ENCODE measurements around the gene PAM16. TPM values are rescaled to one million over a fixed set of nuclear protein-coding genes. Genes with fewer than 3 reads are reported as not detected.

The PAM16 gene
- total and polyA plus RNA-seq, 4 donors: 18.3 to 55.3 (median 38.4) TPM

DNA sequence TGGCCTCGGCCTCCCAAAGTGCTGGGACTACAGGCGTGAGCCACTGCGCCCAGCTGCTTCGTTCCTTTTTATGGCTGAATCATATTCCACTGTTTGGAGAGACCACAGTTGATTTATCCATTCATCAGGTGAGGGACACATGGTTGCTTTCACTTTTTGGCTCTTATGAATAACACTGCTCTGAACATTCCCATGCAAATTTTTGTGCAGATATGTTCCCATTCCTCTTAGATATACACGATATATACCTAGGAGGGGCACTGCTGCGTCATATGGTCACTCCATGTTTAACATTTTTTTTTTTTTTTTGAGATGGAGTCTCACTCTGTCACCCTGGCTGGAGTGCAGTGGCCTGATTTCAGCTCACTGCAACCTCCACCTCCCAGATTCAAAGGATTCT, 49.2 kb downstream of the PAM16 start:
- Histone ChIP-seq H3K36me3 (ENCODE audit: control insufficient read depth, insufficient read depth, low read length) (peaks cover 5% of the 10 kb centered on the region), H3K4me3 (ENCODE audit: low read depth, low read length) (no peak overlapping the region), H3K27me3 (ENCODE audit: control insufficient read depth, insufficient read depth, low read length) (no peaks in the 10 kb centered on the region), H3K4me1 (ENCODE audit: control insufficient read depth, insufficient read depth, low read length) (peaks cover 18% of the 10 kb centered on the region), H3K9me3 (ENCODE audit: control insufficient read depth, insufficient read depth, low read length) (no peaks in the 10 kb centered on the region), H3K27ac (ENCODE audit: low read depth, low read length) (no peak overlapping the region)
- DNase-seq (ENCODE audit: low read depth in 4 of 6, low spot score in 6 of 6): no peak
- 94% methylated on average over 4 of the region's 6 CpGs for WGBS (ENCODE audit: insufficient coverage)

DNA sequence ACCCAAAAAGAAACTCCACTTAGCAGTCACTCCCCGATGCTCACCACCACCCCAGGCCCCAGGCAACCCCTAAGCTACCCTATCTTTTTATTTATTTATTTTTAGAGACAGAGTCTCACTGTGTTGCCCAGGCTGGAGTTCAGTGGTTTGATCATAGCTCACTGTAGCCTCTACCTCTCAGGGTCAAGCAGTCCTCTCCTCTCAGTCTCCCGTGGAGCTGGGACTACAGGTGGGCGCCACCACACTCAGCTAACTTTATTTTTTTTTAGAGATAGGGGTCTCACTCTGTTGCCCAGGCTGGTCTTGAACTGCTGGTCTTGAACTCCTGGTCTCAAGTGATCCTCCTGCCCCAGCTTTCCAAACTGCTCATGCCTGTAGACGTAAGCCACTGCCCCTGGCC, 49.9 kb downstream of the PAM16 start:
- H3K36me3 ChIP-seq (ENCODE audit: control insufficient read depth, insufficient read depth, low read length): peaks cover 5% of the 10 kb centered on the region
- DNase-seq (ENCODE audit: low read depth in 4 of 6, low spot score in 6 of 6): no peak
- no peak overlapping the region for H3K4me3 ChIP-seq (ENCODE audit: low read depth, low read length)
- no peak overlapping the region for H3K27ac ChIP-seq (ENCODE audit: low read depth, low read length)
- H3K27me3 ChIP-seq (ENCODE audit: control insufficient read depth, insufficient read depth, low read length): no peaks in the 10 kb centered on the region
- H3K9me3 ChIP-seq (ENCODE audit: control insufficient read depth, insufficient read depth, low read length): no peaks in the 10 kb centered on the region
- peaks cover 10% of the 10 kb centered on the region for H3K4me1 ChIP-seq (ENCODE audit: control insufficient read depth, insufficient read depth, low read length)
- WGBS (ENCODE audit: insufficient coverage): 100% methylated on average over 1 of the region's 4 CpGs

DNA sequence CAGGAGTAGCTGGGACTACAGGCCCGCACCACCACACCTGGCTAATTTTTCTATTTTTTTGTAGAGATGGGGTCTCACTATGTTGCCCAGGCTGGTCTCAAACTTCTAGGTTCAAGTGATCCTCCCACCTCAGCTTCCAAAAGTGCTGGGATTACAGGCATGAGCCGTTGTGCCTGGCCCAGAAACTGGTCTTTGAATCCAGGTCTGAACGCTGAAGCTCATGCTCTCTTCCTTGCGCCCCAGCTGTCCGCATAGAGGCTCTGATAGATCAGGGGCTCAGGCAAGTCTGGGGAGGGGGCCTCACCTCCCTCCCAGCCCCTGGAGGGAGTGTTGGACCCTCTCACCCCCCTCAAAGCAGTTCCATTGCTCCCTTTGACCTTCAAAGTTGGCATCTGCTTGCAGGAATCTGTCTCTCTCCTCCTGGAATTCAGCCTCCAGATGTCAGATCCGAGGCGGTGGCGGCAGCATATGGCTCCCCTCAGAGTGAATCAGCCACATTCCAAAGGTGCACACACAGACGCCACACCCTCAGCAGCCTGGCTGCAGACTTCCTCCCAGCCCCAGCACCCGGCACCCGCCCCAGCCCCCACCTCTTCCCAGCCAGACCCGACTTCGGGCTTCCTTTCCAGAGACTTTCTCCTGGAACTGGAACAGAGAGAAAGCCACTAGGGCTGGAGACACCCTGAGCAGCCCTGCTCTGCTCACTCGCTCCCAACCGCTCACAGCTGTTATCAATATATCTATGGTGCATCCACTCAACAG, 52.2 kb downstream of the PAM16 start:
- 60% methylated on average over 12 of the region's 15 CpGs for WGBS (ENCODE audit: insufficient coverage)

DNA sequence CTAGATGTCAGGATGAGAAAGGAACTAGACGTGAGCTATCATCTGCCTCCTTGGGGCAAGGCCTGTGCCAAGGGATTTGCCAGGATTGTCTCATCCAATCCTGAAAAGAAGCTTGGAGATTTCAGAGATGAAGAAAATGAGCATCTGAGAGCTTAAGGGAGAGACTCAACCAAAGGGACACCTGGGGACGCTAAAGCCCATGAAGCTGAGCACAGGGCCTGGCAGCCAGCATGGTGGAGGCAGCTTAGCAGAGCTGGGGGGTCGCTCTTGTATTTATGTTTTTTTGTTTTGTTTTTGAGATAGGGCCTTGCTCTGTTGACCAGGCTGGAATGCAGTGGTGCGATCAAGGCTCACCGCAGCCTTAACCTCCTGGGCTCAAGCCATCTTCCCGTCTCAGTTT, 53.6 kb downstream of the PAM16 start:
- H3K27ac ChIP-seq (ENCODE audit: low read depth, low read length): no peak overlapping the region
- H3K27me3 ChIP-seq (ENCODE audit: control insufficient read depth, insufficient read depth, low read length): no peaks in the 10 kb centered on the region
- no peak overlapping the region for H3K4me3 ChIP-seq (ENCODE audit: low read depth, low read length)
- 94% methylated on average over 3 of the region's 6 CpGs for WGBS (ENCODE audit: insufficient coverage)
- H3K9me3 ChIP-seq (ENCODE audit: control insufficient read depth, insufficient read depth, low read length): no peaks in the 10 kb centered on the region
- peaks cover 5% of the 10 kb centered on the region for H3K36me3 ChIP-seq (ENCODE audit: control insufficient read depth, insufficient read depth, low read length)
- no peak for DNase-seq (ENCODE audit: low read depth in 4 of 6, low spot score in 6 of 6)
- H3K4me1 ChIP-seq (ENCODE audit: control insufficient read depth, insufficient read depth, low read length): peaks cover 19% of the 10 kb centered on the region

More for the DNA sequence above, 52.2 kb downstream of the PAM16 start:
- no peaks in the 10 kb centered on the region for H3K9me3 ChIP-seq (ENCODE audit: control insufficient read depth, insufficient read depth, low read length)
- peaks cover 5% of the 10 kb centered on the region for H3K36me3 ChIP-seq (ENCODE audit: control insufficient read depth, insufficient read depth, low read length)
- no peaks in the 10 kb centered on the region for H3K27me3 ChIP-seq (ENCODE audit: control insufficient read depth, insufficient read depth, low read length)
- H3K4me1 ChIP-seq (ENCODE audit: control insufficient read depth, insufficient read depth, low read length): peaks cover 10% of the 10 kb centered on the region
- H3K4me3 ChIP-seq (ENCODE audit: low read depth, low read length): no peak overlapping the region
- peak overlapping the region; percentile 60 for H3K27ac ChIP-seq (ENCODE audit: low read depth, low read length)
- no peak for DNase-seq (ENCODE audit: low read depth in 4 of 6, low spot score in 6 of 6)

DNA sequence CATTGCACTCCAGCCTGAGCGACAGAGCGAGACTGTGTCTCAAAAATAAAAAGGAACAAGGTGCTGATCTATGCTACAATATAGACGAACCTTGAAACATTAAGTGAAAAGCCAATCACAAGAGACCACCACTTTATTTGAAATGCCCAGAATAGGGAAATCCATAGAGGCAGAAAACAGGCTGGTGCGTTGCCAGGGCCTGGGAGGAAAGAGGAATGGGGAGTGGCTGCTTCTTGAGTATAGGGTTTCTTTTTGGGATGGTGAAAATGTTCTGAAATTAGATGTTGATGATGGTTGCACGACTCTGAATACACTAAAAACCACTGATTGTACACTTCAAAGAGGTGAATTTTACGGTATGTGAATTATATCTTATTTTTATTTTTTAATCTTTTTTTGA, 55.5 kb downstream of the PAM16 start:
- no peak overlapping the region for H3K27ac ChIP-seq (ENCODE audit: low read depth, low read length)
- H3K4me3 ChIP-seq (ENCODE audit: low read depth, low read length): no peak overlapping the region
- H3K36me3 ChIP-seq (ENCODE audit: control insufficient read depth, insufficient read depth, low read length): no peaks in the 10 kb centered on the region
- DNase-seq (ENCODE audit: low read depth in 4 of 6, low spot score in 6 of 6): no peak
- H3K4me1 ChIP-seq (ENCODE audit: control insufficient read depth, insufficient read depth, low read length): peaks cover 21% of the 10 kb centered on the region
- H3K27me3 ChIP-seq (ENCODE audit: control insufficient read depth, insufficient read depth, low read length): no peaks in the 10 kb centered on the region
- H3K9me3 ChIP-seq (ENCODE audit: control insufficient read depth, insufficient read depth, low read length): no peaks in the 10 kb centered on the region
- WGBS (ENCODE audit: insufficient coverage): 91% methylated on average over 4 of the region's 6 CpGs

DNA sequence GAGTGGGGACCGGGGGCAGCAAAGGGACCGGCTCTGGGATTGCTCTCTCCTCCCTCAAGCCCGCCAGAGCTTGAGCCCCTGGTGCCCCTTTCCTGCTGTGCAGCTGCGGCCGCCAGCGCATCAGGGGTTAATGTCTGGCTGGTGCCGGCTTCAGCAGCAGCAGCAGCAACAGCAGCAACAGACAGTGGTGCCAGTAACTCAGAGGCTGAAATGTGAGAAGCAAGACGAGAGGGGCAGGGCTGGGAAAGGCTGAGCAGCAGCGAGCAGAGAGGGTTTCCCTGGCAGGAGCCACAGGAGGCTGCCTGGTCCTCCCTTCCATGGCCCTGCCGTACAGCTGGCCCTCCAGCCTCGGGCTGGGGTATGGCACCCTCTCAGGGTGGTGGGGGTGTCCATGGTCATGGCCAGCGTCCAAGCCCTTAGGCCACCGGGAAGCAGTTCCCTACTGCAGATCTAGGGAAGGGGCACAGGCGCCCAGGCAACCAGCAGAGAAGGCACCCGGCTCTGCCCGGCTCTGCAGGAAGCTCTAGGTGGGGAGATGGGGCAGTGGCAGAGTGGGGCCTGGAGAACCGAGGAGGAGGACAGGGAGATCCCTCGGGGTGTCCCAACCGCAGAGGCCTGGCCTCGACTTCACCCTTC, 57.2 kb downstream of the PAM16 start:
- 4% methylated on average over 18 of the region's 20 CpGs for WGBS (ENCODE audit: insufficient coverage)

DNA sequence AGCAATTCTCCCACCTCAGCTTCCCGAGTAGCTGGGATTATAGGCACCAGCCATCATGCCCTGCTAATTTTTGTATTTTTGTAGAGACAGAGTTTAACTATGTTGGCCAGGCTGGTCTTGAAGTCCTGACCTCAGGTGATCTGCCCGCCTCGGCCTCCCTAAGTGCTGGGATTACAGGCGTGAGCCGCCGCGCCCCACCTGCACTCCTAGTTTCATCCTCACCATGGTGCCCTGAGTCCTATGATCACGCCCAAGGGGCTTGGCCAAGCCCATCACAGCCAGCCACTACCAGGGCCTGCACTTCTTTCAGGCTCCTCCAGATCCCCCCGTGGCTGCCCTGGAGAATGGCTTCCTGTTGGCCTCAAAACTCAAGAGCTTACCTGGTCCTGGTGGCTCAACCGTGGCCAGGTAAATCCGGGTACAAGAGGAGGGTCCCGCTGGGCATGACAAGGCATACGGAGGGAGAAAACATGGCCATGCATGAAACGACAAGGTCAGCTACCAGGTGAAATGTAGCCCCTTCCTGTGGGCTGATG, 57.9 kb downstream of the PAM16 start:
- no peaks in the 10 kb centered on the region for H3K27me3 ChIP-seq (ENCODE audit: control insufficient read depth, insufficient read depth, low read length)
- 65% methylated on average over 13 of the region's 14 CpGs for WGBS (ENCODE audit: insufficient coverage)
- no peaks in the 10 kb centered on the region for H3K9me3 ChIP-seq (ENCODE audit: control insufficient read depth, insufficient read depth, low read length)
- H3K4me1 ChIP-seq (ENCODE audit: control insufficient read depth, insufficient read depth, low read length): peaks cover 26% of the 10 kb centered on the region
- peak overlapping the region; percentile 91 for H3K27ac ChIP-seq (ENCODE audit: low read depth, low read length)
- DNase-seq (ENCODE audit: low read depth in 4 of 6, low spot score in 6 of 6): no peak
- no peak overlapping the region for H3K4me3 ChIP-seq (ENCODE audit: low read depth, low read length)
- H3K36me3 ChIP-seq (ENCODE audit: control insufficient read depth, insufficient read depth, low read length): no peaks in the 10 kb centered on the region

More for the DNA sequence above, 57.2 kb downstream of the PAM16 start:
- no peaks in the 10 kb centered on the region for H3K36me3 ChIP-seq (ENCODE audit: control insufficient read depth, insufficient read depth, low read length)
- H3K9me3 ChIP-seq (ENCODE audit: control insufficient read depth, insufficient read depth, low read length): no peaks in the 10 kb centered on the region
- no peaks in the 10 kb centered on the region for H3K27me3 ChIP-seq (ENCODE audit: control insufficient read depth, insufficient read depth, low read length)
- H3K27ac ChIP-seq (ENCODE audit: low read depth, low read length): peak overlapping the region; percentile 91
- DNase-seq (ENCODE audit: low read depth in 4 of 6, low spot score in 6 of 6): peak in 2 of 6 donors; percentile 89 to 91
- H3K4me3 ChIP-seq (ENCODE audit: low read depth, low read length): peak overlapping the region; percentile 19
- H3K4me1 ChIP-seq (ENCODE audit: control insufficient read depth, insufficient read depth, low read length): peaks cover 21% of the 10 kb centered on the region

DNA sequence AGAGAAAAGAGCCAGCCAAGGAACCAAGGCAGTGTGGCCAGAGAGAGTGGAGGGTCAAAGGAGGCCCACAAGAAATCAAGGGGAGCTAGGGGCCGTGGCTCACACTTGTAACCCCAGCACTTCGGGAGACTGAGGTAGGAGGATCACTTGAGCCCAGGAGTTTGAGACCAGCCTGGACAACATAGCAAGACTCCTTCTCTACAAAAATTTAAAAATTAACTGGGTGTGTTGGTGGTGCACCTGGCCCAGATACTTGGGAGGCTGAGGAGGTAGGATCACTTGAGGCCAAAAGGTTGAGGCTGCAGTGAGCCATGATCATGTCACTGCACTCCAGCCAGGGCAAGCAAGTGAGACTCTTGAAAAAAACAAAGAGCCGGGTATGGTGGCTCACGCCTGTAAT, 59.4 kb downstream of the PAM16 start:
- Histone ChIP-seq H3K4me3 (ENCODE audit: low read depth, low read length) (no peak overlapping the region), H3K9me3 (ENCODE audit: control insufficient read depth, insufficient read depth, low read length) (no peaks in the 10 kb centered on the region), H3K27me3 (ENCODE audit: control insufficient read depth, insufficient read depth, low read length) (no peaks in the 10 kb centered on the region), H3K27ac (ENCODE audit: low read depth, low read length) (no peak overlapping the region), H3K4me1 (ENCODE audit: control insufficient read depth, insufficient read depth, low read length) (peaks cover 28% of the 10 kb centered on the region), H3K36me3 (ENCODE audit: control insufficient read depth, insufficient read depth, low read length) (no peaks in the 10 kb centered on the region)
- 92% methylated on average over 2 of the region's 4 CpGs for WGBS (ENCODE audit: insufficient coverage)
- DNase-seq (ENCODE audit: low read depth in 4 of 6, low spot score in 6 of 6): no peak
